Measurements from ENCODE around the gene MYO6.

MYO6 gene

DNA sequence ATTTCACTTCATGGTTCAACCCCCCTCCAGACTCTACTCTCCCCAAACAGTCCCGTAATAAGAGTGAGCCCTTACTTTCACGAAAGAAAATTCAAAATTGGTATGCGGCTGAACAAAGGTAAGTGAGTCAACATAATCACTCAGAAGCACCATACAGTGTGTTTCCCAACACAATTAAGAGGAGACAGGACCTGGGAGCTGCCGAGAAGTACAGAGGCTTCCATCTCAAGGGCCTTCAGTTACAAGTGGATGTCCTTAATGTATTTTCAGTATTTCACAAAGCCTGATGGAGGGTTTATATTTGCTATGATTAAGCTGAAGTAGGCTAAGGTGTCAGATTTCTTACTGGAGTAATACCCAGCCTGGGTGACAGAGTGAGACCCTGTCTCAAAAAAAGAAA is 51.1 kb downstream of the MYO6 start:
- H3K4me1 ChIP-seq (ENCODE audit: insufficient read depth, low read length, severe bottlenecking) = no peaks in the 10 kb centered on the region
- H3K27ac ChIP-seq (ENCODE audit: low read depth, low read length, poor library complexity, severe bottlenecking) = no peak overlapping the region
- no peak overlapping the region for H3K4me3 ChIP-seq (ENCODE audit: low read depth, low read length, poor library complexity, severe bottlenecking)
- H3K9me3 ChIP-seq (ENCODE audit: low read length) = no peaks in the 10 kb centered on the region
- H3K4me2 ChIP-seq (ENCODE audit: low read length) = no peak overlapping the region
- no peaks in the 10 kb centered on the region for H3K36me3 ChIP-seq (ENCODE audit: insufficient read depth, low read length)
- TF ChIP-seq, protein P1, sequence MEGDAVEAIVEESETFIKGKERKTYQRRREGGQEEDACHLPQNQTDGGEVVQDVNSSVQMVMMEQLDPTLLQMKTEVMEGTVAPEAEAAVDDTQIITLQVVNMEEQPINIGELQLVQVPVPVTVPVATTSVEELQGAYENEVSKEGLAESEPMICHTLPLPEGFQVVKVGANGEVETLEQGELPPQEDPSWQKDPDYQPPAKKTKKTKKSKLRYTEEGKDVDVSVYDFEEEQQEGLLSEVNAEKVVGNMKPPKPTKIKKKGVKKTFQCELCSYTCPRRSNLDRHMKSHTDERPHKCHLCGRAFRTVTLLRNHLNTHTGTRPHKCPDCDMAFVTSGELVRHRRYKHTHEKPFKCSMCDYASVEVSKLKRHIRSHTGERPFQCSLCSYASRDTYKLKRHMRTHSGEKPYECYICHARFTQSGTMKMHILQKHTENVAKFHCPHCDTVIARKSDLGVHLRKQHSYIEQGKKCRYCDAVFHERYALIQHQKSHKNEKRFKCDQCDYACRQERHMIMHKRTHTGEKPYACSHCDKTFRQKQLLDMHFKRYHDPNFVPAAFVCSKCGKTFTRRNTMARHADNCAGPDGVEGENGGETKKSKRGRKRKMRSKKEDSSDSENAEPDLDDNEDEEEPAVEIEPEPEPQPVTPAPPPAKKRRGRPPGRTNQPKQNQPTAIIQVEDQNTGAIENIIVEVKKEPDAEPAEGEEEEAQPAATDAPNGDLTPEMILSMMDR (IDR thresholded peaks at IDR 0.05; ENCODE audit: low read length) = no peak
- H3K27me3 ChIP-seq (ENCODE audit: insufficient read depth, low read length) = no peaks in the 10 kb centered on the region
- no peaks in the 10 kb centered on the region for H3K9me2 ChIP-seq (ENCODE audit: low read depth, low read length)
- no peaks in the 10 kb centered on the region for H3F3A ChIP-seq (ENCODE audit: insufficient read depth, low read length)
- H4K20me1 ChIP-seq (ENCODE audit: insufficient read depth, low read length) = no peaks in the 10 kb centered on the region
- H2AFZ ChIP-seq (ENCODE audit: low read length) = no peak overlapping the region
- H3K9ac ChIP-seq (ENCODE audit: low read length) = no peak overlapping the region
- H3K79me2 ChIP-seq (ENCODE audit: insufficient read depth, low read length) = no peaks in the 10 kb centered on the region

DNA sequence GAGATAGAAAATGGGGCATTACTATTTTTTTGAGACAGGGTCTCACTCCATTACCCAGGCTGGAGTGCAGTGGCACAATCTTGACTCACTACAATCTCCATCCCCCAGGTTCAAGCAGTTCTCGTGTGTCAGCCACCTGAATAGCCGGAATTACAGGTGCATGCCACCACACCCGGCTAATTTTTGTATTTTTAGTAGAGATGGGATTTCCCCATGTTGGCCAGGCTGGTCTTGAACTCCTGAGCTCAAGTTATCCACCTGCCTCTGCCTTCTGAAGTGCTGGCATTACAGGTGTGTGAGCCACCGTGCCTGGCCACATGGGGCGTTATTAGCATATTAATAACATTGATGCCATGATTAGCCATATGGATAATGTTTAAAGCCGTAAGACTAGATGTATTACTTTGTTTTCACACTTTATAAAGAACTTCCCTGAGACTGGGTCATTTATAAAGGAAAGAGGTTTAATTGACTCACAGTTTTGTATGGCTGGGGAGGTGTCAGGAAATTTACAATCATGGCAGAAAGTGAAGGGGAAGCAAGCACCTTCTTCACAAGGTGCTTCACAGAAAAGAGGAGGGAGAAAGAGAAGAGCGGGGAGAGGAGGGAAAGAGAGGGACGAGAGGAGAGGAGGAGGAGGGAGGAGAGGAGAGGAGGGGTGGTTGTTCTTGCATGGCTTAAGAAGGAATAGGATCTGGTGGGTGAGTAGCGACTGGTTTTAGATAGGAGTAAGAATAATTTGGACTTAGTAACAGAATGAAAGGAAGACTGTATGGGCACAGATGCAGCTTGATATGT is 51.9 kb downstream of the MYO6 start:
- no peaks in the 10 kb centered on the region for H3K4me1 ChIP-seq (ENCODE audit: insufficient read depth, low read length, severe bottlenecking)
- H3K9me3 ChIP-seq (ENCODE audit: low read length) = no peaks in the 10 kb centered on the region
- no peak overlapping the region for H3K9ac ChIP-seq (ENCODE audit: low read length)
- no peaks in the 10 kb centered on the region for H3F3A ChIP-seq (ENCODE audit: insufficient read depth, low read length)
- H3K36me3 ChIP-seq (ENCODE audit: insufficient read depth, low read length) = no peaks in the 10 kb centered on the region
- H3K27me3 ChIP-seq (ENCODE audit: insufficient read depth, low read length) = no peaks in the 10 kb centered on the region
- no peaks in the 10 kb centered on the region for H3K79me2 ChIP-seq (ENCODE audit: insufficient read depth, low read length)
- no peaks in the 10 kb centered on the region for H4K20me1 ChIP-seq (ENCODE audit: insufficient read depth, low read length)
- H3K4me2 ChIP-seq (ENCODE audit: low read length) = no peak overlapping the region
- H3K4me3 ChIP-seq (ENCODE audit: low read depth, low read length, poor library complexity, severe bottlenecking) = no peak overlapping the region
- no peak for TF ChIP-seq EZH2 (IDR thresholded peaks at IDR 0.05; ENCODE audit: borderline replicate concordance, low read length)
- TF ChIP-seq, protein P1 (IDR thresholded peaks at IDR 0.05; ENCODE audit: low read length) = no peak
- no peak overlapping the region for H2AFZ ChIP-seq (ENCODE audit: low read length)
- H3K27ac ChIP-seq (ENCODE audit: low read depth, low read length, poor library complexity, severe bottlenecking) = no peak overlapping the region
- no peaks in the 10 kb centered on the region for H3K9me2 ChIP-seq (ENCODE audit: low read depth, low read length)

DNA sequence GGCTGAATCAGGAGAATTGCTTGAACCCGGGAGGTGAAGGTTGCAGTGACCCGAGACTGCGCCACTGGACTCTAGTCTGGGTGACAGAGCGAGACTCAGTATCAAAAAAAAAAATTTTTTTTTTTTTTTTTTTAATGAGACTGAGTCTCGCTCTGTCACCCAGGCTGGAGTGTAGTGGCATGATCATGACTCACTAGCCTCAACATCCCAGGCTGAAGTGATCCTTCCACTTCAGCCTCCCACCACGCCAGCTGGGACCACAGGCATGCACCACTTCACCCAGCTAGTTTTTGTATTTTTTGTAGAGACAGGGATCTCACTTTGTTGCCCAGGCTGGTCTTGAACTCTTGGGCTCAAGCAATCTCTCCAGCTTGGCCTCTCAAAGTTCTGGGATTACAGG is 53.3 kb downstream of the MYO6 start:
- no peaks in the 10 kb centered on the region for H3K9me2 ChIP-seq (ENCODE audit: low read depth, low read length)
- H3K4me2 ChIP-seq (ENCODE audit: low read length) = no peak overlapping the region
- no peak overlapping the region for H3K4me3 ChIP-seq (ENCODE audit: low read depth, low read length, poor library complexity, severe bottlenecking)
- no peak overlapping the region for H3K27ac ChIP-seq (ENCODE audit: low read depth, low read length, poor library complexity, severe bottlenecking)
- no peak overlapping the region for H3K9ac ChIP-seq (ENCODE audit: low read length)
- H2AFZ ChIP-seq (ENCODE audit: low read length) = no peak overlapping the region
- TF ChIP-seq EZH2 (IDR thresholded peaks at IDR 0.05; ENCODE audit: borderline replicate concordance, low read length) = no peak
- TF ChIP-seq, protein P1 (IDR thresholded peaks at IDR 0.05; ENCODE audit: low read length) = no peak
- H3K4me1 ChIP-seq (ENCODE audit: insufficient read depth, low read length, severe bottlenecking) = no peaks in the 10 kb centered on the region
- H3K27me3 ChIP-seq (ENCODE audit: insufficient read depth, low read length) = no peaks in the 10 kb centered on the region
- H3K36me3 ChIP-seq (ENCODE audit: insufficient read depth, low read length) = no peaks in the 10 kb centered on the region
- no peaks in the 10 kb centered on the region for H4K20me1 ChIP-seq (ENCODE audit: insufficient read depth, low read length)
- H3K79me2 ChIP-seq (ENCODE audit: insufficient read depth, low read length) = no peaks in the 10 kb centered on the region
- H3F3A ChIP-seq (ENCODE audit: insufficient read depth, low read length) = no peaks in the 10 kb centered on the region
- no peaks in the 10 kb centered on the region for H3K9me3 ChIP-seq (ENCODE audit: low read length)

Data from OCI-LY1 (cell line).